Psoas muscle (tissue), 8 donors: ENCODE measurements around the gene PTPRG. TPM values are rescaled to one million over a fixed set of nuclear protein-coding genes. Genes with fewer than 3 reads are reported as not detected.

ENCODE experiments used
- ATAC-seq, 4 donors: fragments of 200-7000 bp; cut with Tn5 transposase; one replicate each; pipeline ENCODE4 v1.9.1; 2020; ENCODE audit warnings: moderate library complexity in 3 of 4, mild to moderate bottlenecking in 2 of 4
- DNase-seq, 2 donors: peaks; one replicate each; pipeline ENCODE4 v3.0.0-alpha.2; 2020
- H3K27ac ChIP-seq: fragments of 200-600 bp; one replicate; pipeline ENCODE4 v1.8.0; 2022
- H3K27me3 ChIP-seq, 3 donors: fragments of 200-600 bp in 1 of 3; one replicate each; pipeline versions ENCODE4 v1.6.1 to v1.8.0; 2013 to 2022; ENCODE audit warnings: low read length in 2 of 3, mild to moderate bottlenecking in 2 of 3, moderate library complexity in 1 of 3; ENCODE audit not compliant: insufficient read depth in 3 of 3
- H3K36me3 ChIP-seq, 2 donors: fragments of 200-600 bp in 1 of 2; one replicate each; pipeline versions ENCODE4 v1.6.1 to v1.8.0; 2013 to 2022; ENCODE audit warnings: low read depth in 1 of 2, mild to moderate bottlenecking in 1 of 2, moderate library complexity in 1 of 2; ENCODE audit not compliant: insufficient read depth in 1 of 2
- H3K4me1 ChIP-seq: fragments of 200-600 bp; one replicate; pipeline ENCODE4 v1.8.0; 2022
- H3K4me3 ChIP-seq: fragments of 200-600 bp; one replicate; pipeline ENCODE4 v1.8.0; 2022; ENCODE audit warnings: mild to moderate bottlenecking
- H3K9me3 ChIP-seq: fragments of 200-600 bp; one replicate; pipeline ENCODE4 v1.8.0; 2022
- CTCF ChIP-seq: fragments of 200-600 bp; IDR thresholded peaks from one replicate; pipeline ENCODE4 v1.8.0; 2022; ENCODE audit warnings: antibody characterized with exemption
- whole genome bisulfite sequencing, 3 donors: extraction: QIAGEN DNeasy Blood & Tissue Kit; methylation state at CpG; one replicate each; pipeline versions ENCODE4 v1.1.6 to v1.1.7; 2013; 5-methylcytosine and 5-hydroxymethylcytosine counted together
- intact Hi-C, 2 donors: fragments of 100-400 bp; cut with DNase I; formaldehyde crosslinking; loops; one replicate each; pipeline versions ENCODE4 v1.11.0 to v1.14.2; 2022
- polyA plus RNA-seq, 3 donors: library from polyadenylated mRNA; stranded (reverse); fragments of 200-250 nt; gene quantifications; one replicate each; pipeline ENCODE4 v1.2.3, GENCODE V29; 2013
- total RNA-seq, 4 donors: library from RNA; stranded (reverse); fragmentation: NEBNext Ultra II Directional in 2 of 4; extraction: Animal tissue kit (Norgen Biotek cat#: 25700) in 2 of 4; gene quantifications; one replicate each; pipeline versions ENCODE4 v1.2.1 to v1.2.4, GENCODE V29; 2021 to 2023
- donor health status: healthy with polysubstance abuse.
- donor health status: DM: no; HTN: no; CAD: no; lungs with moderate emphysema.
- donor health status: Bipolar disorder and iron deficiency.
- donor health status: healthy.
- donor health status: DM: yes; HTN: yes; CAD: no.
- donor health status: DM: no; HTN: no; CAD: no.
- donor health status: DM: no; HTN: no; CAD: no.
- donor health status: DM: yes; HTN: yes; CAD: no.

PTPRG gene
- total and polyA plus RNA-seq, 7 donors: 4.5 to 29.5 (median 12.6) TPM

- DNase-seq: no peak
- no peak overlapping the region for H3K4me3 ChIP-seq
- H3K27ac ChIP-seq: no peak overlapping the region
- no peak for ATAC-seq
- intact Hi-C loops: no loop called here
- no peaks in the 10 kb centered on the region for H3K9me3 ChIP-seq
- H3K36me3 ChIP-seq: no peaks in the 10 kb centered on the region
- no peaks in the 10 kb centered on the region for H3K27me3 ChIP-seq
- peaks cover 15% of the 10 kb centered on the region for H3K4me1 ChIP-seq
- 89 to 94% (median 92%) methylated on average over 5 of the region's 5 CpGs for WGBS, 3 donors
- no peak for TF ChIP-seq CTCF
Observed at GRCh38 chr3:61570813-61571212, 9.4 kb downstream of the PTPRG start.

GRCh38 chr3:61571516-61572336, 10.4 kb downstream of the PTPRG start:
- WGBS, 3 donors: 61 to 73% (median 64%) methylated on average over 5 of the region's 5 CpGs
- Histone ChIP-seq H3K27ac (no peak overlapping the region), H3K27me3 (no peaks in the 10 kb centered on the region), H3K9me3 (no peaks in the 10 kb centered on the region), H3K36me3 (no peaks in the 10 kb centered on the region), H3K4me3 (no peak overlapping the region), H3K4me1 (peaks cover 18% of the 10 kb centered on the region)
- ATAC-seq (peak in 2 of 4 donors; percentile 47 to 51), DNase-seq (peak; percentile 56 to 72)
- TF ChIP-seq CTCF: no peak
- intact Hi-C loops: no loop called here

- 83 to 98% (median 86%) methylated on average over 5 of the region's 5 CpGs for WGBS, 3 donors
- intact Hi-C loops: no loop called here
- Histone ChIP-seq H3K36me3 (no peaks in the 10 kb centered on the region), H3K4me3 (no peak overlapping the region), H3K27ac (no peak overlapping the region), H3K4me1 (peaks cover 19% of the 10 kb centered on the region), H3K9me3 (no peaks in the 10 kb centered on the region), H3K27me3 (no peaks in the 10 kb centered on the region)
- no peak for DNase-seq
- TF ChIP-seq CTCF: no peak
- no peak for ATAC-seq
Observed at GRCh38 chr3:61572879-61573278, 11.5 kb downstream of the PTPRG start.

GRCh38 chr3:61573441-61573840, 12.1 kb downstream of the PTPRG start:
- Histone ChIP-seq H3K27me3 (no peaks in the 10 kb centered on the region), H3K4me1 (peaks cover 19% of the 10 kb centered on the region), H3K27ac (no peak overlapping the region), H3K9me3 (no peaks in the 10 kb centered on the region), H3K36me3 (no peaks in the 10 kb centered on the region), H3K4me3 (no peak overlapping the region)
- DNase-seq: no peak
- WGBS, 3 donors: 65 to 83% (median 66%) methylated on average over 3 of the region's 3 CpGs
- intact Hi-C loops: no loop called here
- no peak for ATAC-seq
- TF ChIP-seq CTCF: no peak
